HFF-Myc (cell line): Measurements from ENCODE around the gene FHIT.

Experiments
- DNase-seq: peaks from one replicate; pipeline ENCODE4 v3.0.0-alpha.2; 2011; ENCODE audit warnings: low read depth; ENCODE audit errors: extremely low read depth
- H3K4me3 ChIP-seq: replicated peaks from 2 replicates; pipeline ENCODE4 v1.5.1; 2011; ENCODE audit warnings: low read depth, mild to moderate bottlenecking, control low read depth, low read length
- CTCF ChIP-seq: IDR thresholded peaks from 2 replicates; pipeline ENCODE4 v1.5.1; 2012; ENCODE audit warnings: mild to moderate bottlenecking, low read depth, low read length, control low read depth; ENCODE audit errors: missing control alignments

Gene FHIT

DNA sequence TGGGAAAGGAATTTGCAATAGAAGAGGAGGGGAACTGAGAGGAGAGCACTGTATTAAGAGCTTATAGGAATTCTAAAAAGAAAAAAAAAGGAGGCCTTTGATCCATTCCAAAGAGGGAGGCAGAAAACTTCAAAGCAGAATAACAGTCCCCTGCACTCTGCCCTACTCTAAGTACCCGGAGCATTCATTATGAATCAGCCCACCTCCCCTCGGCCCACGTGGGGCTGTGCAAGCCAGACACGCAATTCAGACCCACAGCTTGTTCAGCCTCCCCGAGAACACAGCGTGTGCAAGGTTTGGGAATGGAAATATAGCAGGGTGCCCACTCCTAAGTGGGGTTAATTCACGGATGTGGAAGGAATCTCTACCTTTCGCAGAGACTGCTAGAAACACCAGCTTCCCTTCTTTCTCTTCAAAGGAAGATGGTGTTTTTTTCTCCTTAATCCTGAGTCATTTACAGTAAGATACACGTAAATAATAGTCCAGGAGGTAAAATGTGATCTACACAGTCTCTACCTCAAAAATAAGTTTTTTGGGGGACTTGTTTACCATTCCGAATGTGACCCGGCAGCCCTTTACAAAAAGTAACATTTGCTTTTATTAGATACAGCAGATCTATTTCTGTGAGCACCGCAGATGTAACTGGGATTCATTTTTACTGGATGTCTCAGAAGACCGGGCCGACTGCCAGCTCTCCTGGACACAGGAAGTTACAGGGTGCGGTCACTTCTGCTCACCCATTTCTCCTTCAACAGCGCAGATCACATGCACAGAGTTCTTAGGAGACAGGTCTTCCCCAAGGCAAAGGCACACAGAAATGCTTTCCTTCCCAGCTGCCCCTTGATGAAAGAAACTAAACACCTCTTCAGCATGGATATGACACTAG is 1433.0 kb downstream of the FHIT start:
- TF ChIP-seq CTCF = no peak
- DNase-seq = peak; percentile 97
- H3K4me3 ChIP-seq = 0 out of 2 replicates have a peak overlapping the region, but pooled peaks have one; percentile 14

- H3K4me3 ChIP-seq = no peak overlapping the region
- no peak for DNase-seq
- no peak for TF ChIP-seq CTCF
Measured at GRCh38 chr3:59817511-59817910, 1433.7 kb downstream of the FHIT start.

GRCh38 chr3:59816312-59816711 is 1434.9 kb downstream of the FHIT start:
- no peak for TF ChIP-seq CTCF
- H3K4me3 ChIP-seq = no peak overlapping the region
- no peak for DNase-seq

GRCh38 chr3:59813148-59813538 is 1438.1 kb downstream of the FHIT start:
- no peak overlapping the region for H3K4me3 ChIP-seq
- no peak for DNase-seq
- TF ChIP-seq CTCF = no peak

DNA sequence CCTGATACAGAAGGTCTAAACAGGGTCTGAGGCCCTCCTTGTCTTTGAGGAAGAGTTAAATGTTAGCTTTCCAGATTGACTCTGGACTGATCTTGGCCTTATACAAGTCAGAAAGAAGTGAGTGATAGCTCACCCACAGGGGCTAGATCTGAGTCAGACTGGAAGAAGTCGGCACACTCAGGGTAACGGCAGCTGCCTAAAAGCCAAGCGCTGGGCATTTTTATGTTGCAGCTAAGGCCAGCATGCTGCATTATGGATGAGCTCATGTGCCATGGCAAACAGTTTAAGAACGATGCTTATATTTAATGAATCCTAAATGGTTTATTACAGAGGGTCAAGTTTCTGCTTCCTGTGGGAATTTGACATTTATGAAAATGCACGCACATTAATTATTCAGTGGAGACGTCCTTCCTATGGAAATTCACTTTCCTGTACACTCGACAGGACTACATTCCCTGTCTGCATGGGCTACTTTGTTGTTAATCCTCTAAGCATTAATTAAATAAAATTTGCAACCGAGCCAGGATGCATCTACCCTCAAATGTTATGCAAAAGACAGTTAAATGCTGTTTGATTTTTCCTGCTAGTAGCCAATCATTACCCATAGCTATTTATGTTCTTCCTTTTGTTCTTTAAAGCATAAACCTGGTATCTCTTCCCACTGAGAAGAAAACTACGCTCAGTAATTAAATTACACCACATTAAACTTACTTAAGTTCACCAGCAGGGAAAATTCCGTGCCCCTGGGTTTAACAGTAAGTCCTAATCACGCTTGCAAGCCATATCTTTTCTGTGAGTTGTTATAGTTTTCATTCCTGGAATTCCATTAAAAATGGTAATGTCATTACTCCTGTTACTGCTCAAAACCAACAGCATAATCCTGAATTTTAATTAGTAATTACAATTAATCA is 1438.8 kb downstream of the FHIT start:
- no peak for DNase-seq
- H3K4me3 ChIP-seq = no peak overlapping the region
- peak; percentile 1 for TF ChIP-seq CTCF

DNA sequence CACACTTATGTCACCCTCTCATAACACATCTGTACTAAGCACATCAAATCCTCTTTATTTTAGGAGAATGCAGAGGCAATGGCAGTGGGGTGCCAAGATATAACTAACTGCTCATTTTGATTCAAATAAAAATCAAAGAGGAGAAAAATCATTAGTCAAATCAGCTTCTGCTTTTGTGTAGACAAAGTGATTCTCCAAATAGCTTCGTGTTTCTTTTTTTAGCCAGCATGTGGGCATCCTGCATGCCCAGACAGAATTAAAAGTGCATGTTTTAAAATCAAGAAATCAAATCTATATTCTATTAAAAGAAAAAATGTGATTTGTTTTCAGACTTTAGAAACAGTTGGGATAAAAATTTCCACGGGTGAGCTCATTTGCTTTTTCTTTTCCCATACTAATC is 1440.1 kb downstream of the FHIT start:
- no peak overlapping the region for H3K4me3 ChIP-seq
- TF ChIP-seq CTCF = no peak

More for the DNA sequence above, 1440.1 kb downstream of the FHIT start:
- no peak for DNase-seq
